ENCODE results near the gene SUGCT. TPM values are rescaled to one million over a fixed set of nuclear protein-coding genes. Genes with fewer than 3 reads are reported as not detected.

Gene SUGCT
- total and polyA plus RNA-seq, 8 donors: 2.0 to 4.2 (median 2.9) TPM

DNA sequence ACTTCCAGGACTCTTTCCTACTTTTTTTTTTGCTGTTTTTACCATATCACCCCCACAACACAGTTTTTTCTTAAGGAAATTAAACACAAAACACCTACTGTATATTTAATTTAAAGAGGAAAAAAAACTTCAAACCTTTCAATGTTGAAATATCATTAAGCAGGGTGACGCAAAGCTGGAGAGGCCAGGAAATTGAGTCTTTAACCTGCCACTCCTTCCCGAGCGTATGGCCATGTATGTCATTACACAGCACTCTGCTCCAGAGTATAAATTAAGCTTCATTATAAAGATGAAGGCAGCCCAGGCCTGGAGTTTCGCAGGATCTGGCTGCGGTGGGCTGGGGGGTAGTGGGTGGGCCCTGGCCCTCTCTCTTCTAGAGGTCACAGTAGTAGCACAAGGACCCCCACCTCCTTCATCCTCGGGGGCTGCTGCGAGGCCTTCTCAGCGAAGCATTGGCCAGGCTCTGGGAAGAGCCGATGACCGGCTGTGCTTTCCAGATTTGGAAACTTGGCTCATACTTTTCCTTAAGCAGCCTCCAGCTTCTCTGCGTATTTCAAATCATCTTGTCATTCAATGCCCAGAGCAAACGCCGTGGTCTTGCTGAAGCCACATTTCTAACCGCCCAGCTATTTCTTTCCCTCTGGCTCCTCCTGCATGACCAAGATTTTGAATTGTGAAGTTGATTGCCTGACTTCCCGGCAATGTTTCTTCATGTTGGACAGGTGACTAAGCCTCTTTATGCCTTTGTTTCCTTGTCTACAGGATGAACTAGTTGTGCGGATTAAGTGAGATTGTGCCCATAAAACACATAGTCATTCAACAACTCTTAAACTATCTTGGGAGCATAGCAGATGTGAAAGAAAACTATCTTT is 765.1 kb downstream of the SUGCT start:
- DNase-seq (no peak), ATAC-seq (no peak)
- no peak for TF ChIP-seq CTCF (IDR thresholded peaks at IDR 0.05)
- intact Hi-C loops (cut with DNase I): no loop called here
- no peaks in the 10 kb centered on the region for H3K27me3 ChIP-seq
- H3K4me1 ChIP-seq: no peaks in the 10 kb centered on the region
- no peak overlapping the region for H3K27ac ChIP-seq
- no peaks in the 10 kb centered on the region for H3K36me3 ChIP-seq
- no peak overlapping the region for H3K4me3 ChIP-seq
- H3K9me3 ChIP-seq: peaks cover 0 to 23% of the 10 kb centered on the region in 2 donors

DNA sequence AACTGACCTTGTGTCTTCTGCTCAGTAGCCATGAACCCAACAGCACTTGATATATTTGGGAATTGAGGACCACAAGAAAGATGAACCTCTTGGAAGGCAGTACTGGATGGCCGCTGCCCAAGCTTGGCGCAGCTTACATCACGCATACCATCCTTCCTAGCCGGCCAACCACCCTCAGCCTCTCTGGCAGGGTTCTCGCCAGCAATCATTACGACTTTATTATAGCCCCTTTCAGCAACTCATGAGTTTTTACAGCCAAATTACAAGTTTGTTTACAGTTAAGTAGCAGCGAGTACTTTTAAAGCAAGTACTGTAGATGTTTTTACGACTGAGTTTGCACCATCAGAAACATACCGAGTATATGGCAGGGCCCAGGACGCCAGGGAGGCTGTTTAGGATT is 769.1 kb downstream of the SUGCT start:
- Histone ChIP-seq H3K27me3 (no peaks in the 10 kb centered on the region), H3K27ac (no peak overlapping the region), H3K4me3 (no peak overlapping the region), H3K36me3 (no peaks in the 10 kb centered on the region), H3K9me3 (no peaks in the 10 kb centered on the region), H3K4me1 (no peaks in the 10 kb centered on the region)
- ATAC-seq (no peak), DNase-seq (no peak)
- intact Hi-C loops (cut with DNase I): no loop called here
- no peak for TF ChIP-seq CTCF (IDR thresholded peaks at IDR 0.05)

DNA sequence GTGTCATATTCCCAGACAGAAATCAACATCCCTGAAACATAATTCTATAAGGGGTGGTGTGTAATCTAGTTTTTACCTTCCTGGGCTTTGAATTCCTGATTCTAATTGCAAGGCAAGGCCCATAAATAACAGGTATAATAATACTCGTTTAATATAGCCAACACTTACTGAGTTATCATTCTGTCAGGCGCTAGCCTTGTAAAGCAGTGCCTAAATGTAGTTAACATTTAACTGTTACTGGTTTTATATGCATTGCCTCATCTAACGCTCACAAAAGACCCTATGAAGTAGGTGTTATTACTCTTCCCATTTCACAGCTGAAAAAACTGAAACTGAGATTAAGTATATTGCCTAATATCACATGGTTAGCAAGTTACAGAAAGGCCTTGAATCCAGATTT is 772.5 kb downstream of the SUGCT start:
- ATAC-seq: no peak
- Histone ChIP-seq H3K27ac (no peak overlapping the region), H3K9me3 (no peaks in the 10 kb centered on the region), H3K4me3 (no peak overlapping the region), H3K36me3 (no peaks in the 10 kb centered on the region), H3K27me3 (no peaks in the 10 kb centered on the region), H3K4me1 (no peaks in the 10 kb centered on the region)
- intact Hi-C loops (cut with DNase I): no loop called here
- DNase-seq: no peak
- no peak for TF ChIP-seq CTCF (IDR thresholded peaks at IDR 0.05)

DNA sequence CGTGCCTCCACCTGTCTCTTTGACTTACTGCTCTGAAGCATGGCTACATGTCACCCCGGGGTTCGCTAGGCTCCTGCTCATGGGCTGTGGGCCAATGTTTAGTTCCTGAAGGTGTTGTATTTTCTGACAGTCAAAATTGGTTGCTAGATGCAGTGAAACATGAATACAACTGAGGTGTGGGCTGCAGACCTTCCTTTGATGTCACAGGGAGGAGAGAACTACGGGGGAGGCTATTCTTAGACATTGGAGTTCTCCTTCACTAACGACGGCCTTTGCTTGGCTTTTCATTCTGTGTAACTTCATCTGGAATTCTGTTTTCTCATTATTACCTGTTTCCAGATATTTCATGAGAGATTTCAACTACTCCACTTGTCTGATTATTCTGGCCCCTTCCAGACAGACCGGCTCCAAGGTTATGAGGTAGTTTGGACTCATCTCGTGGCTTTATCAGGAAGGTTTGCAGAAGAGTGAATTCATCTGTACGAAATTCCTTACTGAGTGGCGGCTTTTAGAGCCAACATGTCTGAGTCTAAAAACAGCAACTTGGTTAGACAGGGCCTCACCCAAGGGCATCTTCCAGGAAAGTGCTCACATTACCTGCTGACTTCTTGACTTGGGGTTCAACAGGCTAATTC is 774.7 kb downstream of the SUGCT start:
- Histone ChIP-seq H3K36me3 (no peaks in the 10 kb centered on the region), H3K27me3 (no peaks in the 10 kb centered on the region), H3K9me3 (no peaks in the 10 kb centered on the region), H3K4me1 (no peaks in the 10 kb centered on the region), H3K27ac (no peak overlapping the region), H3K4me3 (no peak overlapping the region)
- DNase-seq: no peak
- intact Hi-C loops (cut with DNase I): no loop called here
- no peak for ATAC-seq
- no peak for TF ChIP-seq CTCF (IDR thresholded peaks at IDR 0.05)

Other genes with a start within 250 kb of the SUGCT start
- gene CDK13, start 184.7 kb upstream of the SUGCT start, total RNA-seq: 10 to 100 TPM; 38.0 to 43.2 TPM
- gene CDK13, start 184.7 kb upstream of the SUGCT start, polyA plus RNA-seq (ENCODE audit: insufficient read length in 6 of 6): 10 to 100 TPM; 65.1 to 79.8 (median 74.4) TPM
- 10 to 100 TPM; 28.0 to 29.4 TPM for gene MPLKIP, start 383 bp upstream of the SUGCT start, total RNA-seq
- 10 to 100 TPM; 34.7 to 38.8 (median 36.2) TPM for gene MPLKIP, start 383 bp upstream of the SUGCT start, polyA plus RNA-seq (ENCODE audit: insufficient read length in 6 of 6)

Measured in left lung (tissue), 10 donors.